A549 (cell line): ENCODE data around the gene BORCS6. TPM values are rescaled to one million over a fixed set of nuclear protein-coding genes. Genes with fewer than 3 reads are reported as not detected.

ENCODE experiments used
- ATAC-seq, 2 experiments: fragments of 200-7000 bp in 1 of 2; fragments of >200 bp in 1 of 2; cut with Nextera tagmentation in 1 of 2; cut with Tn5 transposase in 1 of 2; 3 replicates each; pipeline versions ENCODE4 v1.8.0 to v1.9.1; 2018 to 2020; ENCODE audit warnings: mild to moderate bottlenecking in 1 of 2, moderate library complexity in 1 of 2
- CTCF ChIA-PET: fragments of 300-600 bp; sonication (Branson Sonifier 250); formaldehyde crosslinking; extraction: SDS; loops from one replicate; lab custom pipeline; 2021; ENCODE audit warnings: antibody characterized with exemption, inconsistent platforms; lab: Yijun Ruan, JAX
- POLR2A ChIA-PET: fragments of 350-600 bp; formaldehyde crosslinking; extraction: SDS; loops from one replicate; lab custom pipeline; 2021; ENCODE audit warnings: antibody characterized with exemption, inconsistent platforms; lab: Yijun Ruan, JAX
- DNase-seq, 2 experiments: peaks; one replicate each; pipeline versions ENCODE4 v3.0.0 to v3.0.0-alpha.2; 2011 to 2016; ENCODE audit warnings: low read depth in 1 of 2, low spot score in 1 of 2
- FAIRE-seq: peaks from 2 replicates; lab custom pipeline; 2011; peaks lifted over from hg19 to GRCh38; lab: Jason Lieb, UNC
- H3K27ac ChIP-seq, 2 experiments: fragments of >200 bp; sonication (Bioruptor Twin); formaldehyde crosslinking; 3 replicates each; pipeline ENCODE4 v1.5.1; 2016 to 2017
- H3K4me1 ChIP-seq: fragments of >200 bp; sonication (Bioruptor Twin); formaldehyde crosslinking; 3 replicates; pipeline ENCODE4 v1.6.1; 2016
- H3K4me2 ChIP-seq: fragments of >200 bp; sonication (Bioruptor Twin); formaldehyde crosslinking; 3 replicates; pipeline ENCODE4 v1.6.1; 2016
- H3K4me3 ChIP-seq: fragments of >200 bp; sonication (Bioruptor Twin); formaldehyde crosslinking; 3 replicates; pipeline ENCODE4 v1.5.1; 2016
- H3K9me3 ChIP-seq: fragments of >200 bp; sonication (Bioruptor Twin); formaldehyde crosslinking; 3 replicates; pipeline ENCODE4 v1.6.1; 2016
- BCL3 ChIP-seq: fragments of >200 bp; sonication (Bioruptor Twin); formaldehyde crosslinking; IDR thresholded peaks from 3 replicates; pipeline ENCODE4 v1.6.1; 2016
- CHD2 ChIP-seq: fragments of 150-350 bp; IDR thresholded peaks from 2 replicates; pipeline ENCODE4 v1.6.1; 2014; ENCODE audit warnings: low read length; ENCODE audit not compliant: partially characterized antibody
- EHF ChIP-seq: fragments of 250-450 bp; sonication (Bioruptor Pico); IDR thresholded peaks from 2 replicates; pipeline ENCODE4 v1.5.0; 2020; ENCODE audit warnings: mild to moderate bottlenecking
- FOSL2 ChIP-seq, 2 experiments: fragments of 450-650 bp in 1 of 2; fragments of >200 bp in 1 of 2; sonication (Bioruptor Twin) in 1 of 2; formaldehyde crosslinking; IDR thresholded peaks; 2 replicates each; pipeline versions ENCODE4 v1.5.0 to v1.6.1; 2016 to 2020; ENCODE audit warnings: mild to moderate bottlenecking in 1 of 2, moderate library complexity in 1 of 2
- HDAC2 ChIP-seq: fragments of 200-600 bp; sonication (generic); IDR thresholded peaks from 2 replicates; pipeline ENCODE4 v1.6.1; 2016
- KDM1A ChIP-seq: fragments of 200-600 bp; sonication (generic); IDR thresholded peaks from 2 replicates; pipeline ENCODE4 v1.6.1; 2016; ENCODE audit warnings: low read depth, mild to moderate bottlenecking
- KDM5A ChIP-seq: fragments of 200-600 bp; sonication (generic); IDR thresholded peaks from 2 replicates; pipeline ENCODE4 v1.6.1; 2016; ENCODE audit warnings: antibody characterized with exemption, mild to moderate bottlenecking
- MAFK ChIP-seq: fragments of 450-650 bp; IDR thresholded peaks from 2 replicates; pipeline ENCODE4 v1.6.1; 2014; ENCODE audit not compliant: partially characterized antibody
- MAZ ChIP-seq: fragments of 150-350 bp; IDR thresholded peaks from 2 replicates; pipeline ENCODE4 v1.6.1; 2014; ENCODE audit warnings: antibody characterized with exemption, low read depth, low read length, borderline replicate concordance
- MYC ChIP-seq: IDR thresholded peaks from 2 replicates; pipeline ENCODE4 v1.6.1; 2012; ENCODE audit warnings: mild to moderate bottlenecking, inconsistent platforms, low read length, improper control_type of control experiment, borderline replicate concordance
- PBX3 ChIP-seq: IDR thresholded peaks from 2 replicates; pipeline ENCODE4 v1.6.1; 2012
- POLR2A ChIP-seq: IDR thresholded peaks from 2 replicates; pipeline ENCODE4 v1.6.1; 2012; ENCODE audit warnings: mild to moderate bottlenecking, low read length
- RAD21 ChIP-seq, 2 experiments: fragments of >200 bp in 1 of 2; sonication (Bioruptor Twin) in 1 of 2; formaldehyde crosslinking in 1 of 2; IDR thresholded peaks in 1 of 2; conservative IDR thresholded peaks in 1 of 2; 2 replicates in 1 of 2; 3 replicates in 1 of 2; pipeline ENCODE4 v1.6.1; 2012 to 2018; ENCODE audit warnings: inconsistent platforms in 1 of 2
- TFCP2L1 ChIP-seq: fragments of 250-450 bp; sonication (Bioruptor Pico); IDR thresholded peaks from 2 replicates; pipeline ENCODE4 v1.5.0; 2021; ENCODE audit warnings: mild to moderate bottlenecking
- ZSCAN20 ChIP-seq: fragments of 250-450 bp; sonication (Bioruptor Pico); IDR thresholded peaks from 2 replicates; pipeline ENCODE4 v1.8.0; 2022; ENCODE audit warnings: mild to moderate bottlenecking, moderate library complexity
- WGBS: methylation state at CpG from one replicate; pipeline ENCODE4 v1.1.6; 2017; ENCODE audit errors: missing lambda C conversion rate; 5-methylcytosine and 5-hydroxymethylcytosine counted together
- polyA plus RNA-seq, 4 experiments: library from polyadenylated mRNA; depleted of rRNA in 3 of 4; stranded (reverse); fragments of >200 nt; fragmentation: RNase III in 1 of 4; extraction: RNeasy Plus Mini Kit Qiagen cat#74134 plus additional on column Dnase treatment in 1 of 4; gene quantifications; 2 replicates in 3 of 4; 3 replicates in 1 of 4; pipeline ENCODE4 v1.2.3, GENCODE V29; 2011 to 2017
- TF ChIP-seq, protein P1 (sequence below): fragments of 450-650 bp; IDR thresholded peaks from 2 replicates; pipeline ENCODE4 v1.6.1; 2014; ENCODE audit warnings: antibody characterized with exemption
- TF ChIP-seq, protein P2 (sequence below): fragments of 150-350 bp; IDR thresholded peaks from 2 replicates; pipeline ENCODE4 v1.6.1; 2014; ENCODE audit warnings: low read depth, mild to moderate bottlenecking, low read length

BORCS6 gene
- polyA plus RNA-seq, 2 of the 4 experiments (the other 2 are of a cell fraction) = 3.0 to 6.6 TPM

DNA sequence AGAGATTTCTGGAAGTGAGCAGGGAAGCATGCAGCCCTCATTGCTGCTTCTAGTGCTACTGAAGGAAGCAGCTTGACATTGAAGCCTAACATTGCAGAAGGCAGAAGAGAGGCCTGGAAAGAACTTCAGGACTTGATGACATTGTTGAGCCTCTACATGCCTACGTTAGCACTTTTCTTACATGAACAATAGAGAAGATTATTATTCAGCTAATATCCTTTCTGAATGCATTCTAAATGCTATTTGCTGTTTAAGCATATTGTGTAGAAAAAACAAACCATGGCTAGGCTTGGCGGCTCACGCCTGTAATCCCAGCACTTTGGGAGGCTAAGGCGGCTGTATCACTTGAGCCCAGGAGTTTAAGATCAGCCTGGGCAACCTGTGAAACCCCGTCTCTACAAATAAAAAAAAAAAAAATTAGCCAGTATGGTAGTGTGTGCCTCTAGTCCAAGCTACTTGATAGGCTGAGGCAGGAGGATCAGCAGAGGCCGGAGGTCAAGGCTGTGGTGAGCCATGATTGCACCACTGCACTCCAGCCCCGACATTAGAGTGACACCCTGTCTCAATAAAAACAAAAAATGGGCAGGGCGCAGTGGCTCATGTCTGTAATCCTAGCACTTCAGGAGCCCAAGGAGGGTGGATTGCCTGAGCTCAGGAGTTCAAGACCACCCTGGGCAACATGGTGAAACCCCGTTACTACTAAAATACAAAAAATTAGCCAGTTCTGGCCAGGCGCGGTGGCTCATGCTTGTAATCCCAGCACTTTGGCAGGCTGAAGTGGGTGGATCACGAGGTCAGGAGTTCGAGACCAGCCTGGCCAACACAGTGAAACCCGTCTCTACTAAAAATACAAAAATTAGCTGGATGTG lies 22.6 kb upstream of the BORCS6 start:
- WGBS = 73% methylated on average over 14 of the region's 14 CpGs
- peak; percentile 7 for FAIRE-seq
- POLR2A ChIA-PET = interaction anchor here (4.6 kb wide), 1 partner anchor 9 kb away, joined by 31 read pairs; no protein-coding TSS in a partner anchor
- Histone ChIP-seq H3K9me3 (no peaks in the 10 kb centered on the region), H3K27ac (no peak overlapping the region), H3K4me1 (peaks cover 19% of the 10 kb centered on the region), H3K4me3 (no peak overlapping the region), H3K4me2 (no peak overlapping the region)
- ATAC-seq = no peak
- CTCF ChIA-PET = interaction anchor here (1.1 to 17.8 kb wide), 5 partner anchors 8 to 94 kb away, joined by 4 to 164 read pairs (median 5); partner anchors contain the start of gene BORCS6
- DNase-seq = no peak
- peak; percentile 37 for TF ChIP-seq MAFK
- no peak for TF ChIP-seq PBX3

DNA sequence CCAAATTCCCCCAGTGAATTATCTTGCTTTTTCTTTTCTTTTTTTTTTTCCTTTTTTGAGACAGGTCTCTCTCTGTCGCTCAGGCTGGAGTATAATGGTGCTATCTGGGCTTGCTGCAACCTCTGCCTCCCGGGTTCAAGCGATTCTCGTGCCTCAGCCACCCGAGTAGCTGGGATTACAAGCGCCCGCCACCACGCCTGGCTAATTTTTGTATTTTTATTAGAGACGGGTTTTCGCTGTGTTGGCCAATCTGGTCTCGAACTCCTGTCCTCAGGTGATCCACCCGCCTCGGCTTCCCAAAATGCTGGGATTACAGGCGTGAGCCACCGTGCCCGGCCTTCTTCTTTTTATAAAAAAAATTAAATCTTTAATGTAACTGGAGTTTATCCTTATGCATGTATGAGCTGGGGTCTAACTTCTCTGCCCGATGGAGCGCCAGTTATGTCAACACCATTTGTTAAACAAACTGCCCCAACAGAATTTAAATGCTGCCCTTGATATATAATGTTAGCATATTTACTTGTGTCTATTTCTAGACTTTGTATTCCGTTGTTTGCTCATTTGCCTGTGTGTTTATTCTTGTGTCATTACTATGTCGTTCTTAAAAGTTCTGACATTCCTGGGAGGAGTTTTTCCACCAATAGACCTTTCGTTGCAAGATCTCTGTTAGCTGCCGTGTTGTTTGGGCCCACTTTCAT lies 20.9 kb upstream of the BORCS6 start:
- ATAC-seq (peak in 1 of 2 experiments; percentile 25; a peak in 3 of 6 replicates), FAIRE-seq (no peak)

DNA sequence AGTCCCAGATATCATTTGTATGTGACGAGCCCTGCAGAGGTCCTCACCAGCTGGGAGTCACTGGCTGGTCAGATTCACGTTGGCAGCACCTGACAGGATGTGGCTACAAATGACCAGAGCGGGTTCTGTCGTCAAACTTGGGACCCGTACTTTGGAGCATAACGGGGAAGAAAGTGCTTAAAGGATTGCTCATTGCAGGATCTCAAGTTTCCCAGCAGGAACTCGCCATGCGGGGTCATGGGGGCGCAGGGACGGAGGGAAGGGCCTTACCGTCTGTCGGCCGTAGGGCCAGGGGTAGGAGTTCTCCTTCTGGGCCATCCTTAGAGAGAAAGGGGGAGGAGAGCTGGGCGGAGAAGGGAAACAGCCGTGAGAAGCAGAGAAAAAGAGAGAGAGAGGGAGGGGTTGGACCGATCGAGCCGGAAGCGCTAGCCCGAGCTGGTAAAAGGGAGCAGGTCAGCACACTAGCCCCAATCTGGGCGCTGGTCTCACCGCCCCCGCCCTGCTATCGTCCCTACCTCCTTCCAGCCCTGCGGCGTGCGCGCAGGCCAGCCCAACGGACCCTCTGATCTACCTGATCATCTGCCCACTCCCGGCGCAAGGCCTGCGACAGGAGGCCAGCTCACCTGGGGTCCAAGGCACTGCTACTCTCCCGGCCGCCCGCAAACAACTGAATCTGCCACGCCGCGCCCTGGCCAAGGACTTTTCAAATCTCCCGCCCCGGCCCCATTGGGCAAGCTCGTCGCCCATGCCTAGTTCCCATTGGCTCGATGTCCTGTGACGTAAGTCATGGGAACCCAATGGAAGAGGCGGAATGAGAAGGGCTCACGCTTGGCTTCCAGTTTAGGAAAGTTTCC lies 20.2 kb upstream of the BORCS6 start, which contains the start of gene AURKB:
Gene AURKB, minus strand, starts transcription at position 669 of the 854 bp plus-strand sequence. Its CDS starts 351 bp downstream, at position 318.
- FAIRE-seq = peak; percentile 92
- TF ChIP-seq BCL3 (peak; percentile 76; the same call in 2 of the 3 replicates), KDM5A (peak; percentile 97), FOSL2 (IDR thresholded peaks at IDR 0.05) (no peak), FOSL2 (CRISPR knock-in tag; IDR thresholded peaks at IDR 0.05) (no peak), POLR2A (peak; percentile 50; the same call in 1 of the 2 replicates), MAZ (0 out of 2 replicates have a peak, but pooled peaks have one; percentile 42), PBX3 (peak; percentile 60; the same call in 1 of the 2 replicates), MYC (no peak; the same call in 1 of the 2 replicates), HDAC2 (peak; percentile 93), TFCP2L1 (CRISPR knock-in tag) (peak; percentile 75), KDM1A (peak; percentile 13; the same call in 1 of the 2 replicates), CHD2 (no peak)
- TF ChIP-seq, protein P1, sequence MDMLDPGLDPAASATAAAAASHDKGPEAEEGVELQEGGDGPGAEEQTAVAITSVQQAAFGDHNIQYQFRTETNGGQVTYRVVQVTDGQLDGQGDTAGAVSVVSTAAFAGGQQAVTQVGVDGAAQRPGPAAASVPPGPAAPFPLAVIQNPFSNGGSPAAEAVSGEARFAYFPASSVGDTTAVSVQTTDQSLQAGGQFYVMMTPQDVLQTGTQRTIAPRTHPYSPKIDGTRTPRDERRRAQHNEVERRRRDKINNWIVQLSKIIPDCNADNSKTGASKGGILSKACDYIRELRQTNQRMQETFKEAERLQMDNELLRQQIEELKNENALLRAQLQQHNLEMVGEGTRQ = peak; percentile 29; the same call in 1 of the 2 replicates
- TF ChIP-seq, protein P2, sequence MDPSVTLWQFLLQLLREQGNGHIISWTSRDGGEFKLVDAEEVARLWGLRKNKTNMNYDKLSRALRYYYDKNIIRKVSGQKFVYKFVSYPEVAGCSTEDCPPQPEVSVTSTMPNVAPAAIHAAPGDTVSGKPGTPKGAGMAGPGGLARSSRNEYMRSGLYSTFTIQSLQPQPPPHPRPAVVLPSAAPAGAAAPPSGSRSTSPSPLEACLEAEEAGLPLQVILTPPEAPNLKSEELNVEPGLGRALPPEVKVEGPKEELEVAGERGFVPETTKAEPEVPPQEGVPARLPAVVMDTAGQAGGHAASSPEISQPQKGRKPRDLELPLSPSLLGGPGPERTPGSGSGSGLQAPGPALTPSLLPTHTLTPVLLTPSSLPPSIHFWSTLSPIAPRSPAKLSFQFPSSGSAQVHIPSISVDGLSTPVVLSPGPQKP = no peak

More for the DNA sequence above, 20.9 kb upstream of the BORCS6 start:
- POLR2A ChIA-PET = interaction anchor here (0.6 to 4.6 kb wide), 11 partner anchors 11 to 91 kb away, joined by 3 to 31 read pairs (median 5); partner anchors contain the start of gene SLC25A35
- no peaks in the 10 kb centered on the region for H3K9me3 ChIP-seq
- 23% methylated on average over 22 of the region's 22 CpGs for WGBS
- no peak for DNase-seq
- 0 out of 2 replicates have a peak, but pooled peaks have one; percentile 57 for TF ChIP-seq EHF (CRISPR knock-in tag)
- no peak for TF ChIP-seq ZSCAN20 (CRISPR knock-in tag)
- no peak for TF ChIP-seq RAD21 (conservative IDR thresholded peaks at IDR 0.05 in 1 of 2, IDR thresholded peaks at IDR 0.05 in 1 of 2)
- TF ChIP-seq, all 56 proteins: peak for 1
- Histone ChIP-seq H3K27ac (peak overlapping the region; percentile 78 to 89), H3K4me1 (peaks cover 19% of the 10 kb centered on the region), H3K4me2 (peak overlapping the region; percentile 80), H3K4me3 (peak overlapping the region; percentile 64)
- CTCF ChIA-PET = interaction anchor here (0.6 to 17.8 kb wide), 11 partner anchors 9 to 930 kb away, joined by 3 to 164 read pairs (median 4); partner anchors contain the start of gene BORCS6

More for the DNA sequence above, 20.2 kb upstream of the BORCS6 start, which contains the start of gene AURKB:
- under 1% methylated on average over 46 of the region's 46 CpGs for WGBS
- peaks cover 19% of the 10 kb centered on the region for H3K4me1 ChIP-seq
- peak within 1 kb of the TSS; percentile 64 for H3K4me3 ChIP-seq
- H3K27ac ChIP-seq = peak within 1 kb of the TSS; percentile 78 to 89
- DNase-seq (peak; percentile 98), ATAC-seq (peak; percentile 94 to 99)
- H3K4me2 ChIP-seq = peak within 1 kb of the TSS; percentile 80
- no peaks in the 10 kb centered on the region for H3K9me3 ChIP-seq
- CTCF ChIA-PET = interaction anchor here (0.6 to 17.8 kb wide), 13 partner anchors 9 to 929 kb away, joined by 3 to 164 read pairs (median 4); partner anchors contain the start of gene BORCS6
- POLR2A ChIA-PET = interaction anchor here (0.7 to 4.6 kb wide), 12 partner anchors 11 to 85 kb away, joined by 3 to 31 read pairs (median 4); partner anchors contain the start of gene SLC25A35
